Measurements from ENCODE around the gene PDE6A.

DNA sequence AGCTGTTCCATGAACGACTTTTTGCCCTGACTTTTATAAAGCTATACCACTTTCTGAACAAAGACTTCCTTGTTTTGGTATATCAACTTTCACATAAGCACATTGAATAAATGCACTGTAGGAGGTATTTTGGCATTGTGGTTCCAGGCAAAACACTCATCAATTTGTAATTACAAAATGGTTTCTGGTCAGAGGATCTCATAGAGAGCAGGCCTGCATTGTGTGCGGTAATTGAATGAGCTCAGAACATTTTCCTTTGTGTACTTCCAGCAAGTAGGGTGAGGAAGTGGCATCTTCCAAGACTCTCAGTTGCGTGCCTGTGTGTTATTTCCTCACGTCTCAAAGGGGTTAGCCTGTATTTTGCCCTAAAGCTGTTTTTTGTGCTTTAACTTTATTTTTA lies 89.2 kb downstream of the PDE6A start:
- TF ChIP-seq RCOR1 (IDR thresholded peaks at IDR 0.05; ENCODE audit: low read depth, low read length): no peak
- no peak for TF ChIP-seq REST (IDR thresholded peaks at IDR 0.05)
- TF ChIP-seq FOSL2 (IDR thresholded peaks at IDR 0.05): no peak
- no peak for TF ChIP-seq FOSL2 (CRISPR knock-in tag; IDR thresholded peaks at IDR 0.05)
- no peak for TF ChIP-seq CHD4 (IDR thresholded peaks at IDR 0.05; ENCODE audit: borderline replicate concordance)
- TF ChIP-seq, protein P1, sequence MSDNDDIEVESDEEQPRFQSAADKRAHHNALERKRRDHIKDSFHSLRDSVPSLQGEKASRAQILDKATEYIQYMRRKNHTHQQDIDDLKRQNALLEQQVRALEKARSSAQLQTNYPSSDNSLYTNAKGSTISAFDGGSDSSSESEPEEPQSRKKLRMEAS (IDR thresholded peaks at IDR 0.05): no peak
- no peak for TF ChIP-seq CTCF (IDR thresholded peaks at IDR 0.05)
- no peak for TF ChIP-seq POLR2A (IDR thresholded peaks at IDR 0.05; ENCODE audit: low read length)
- TF ChIP-seq ESRRA (IDR thresholded peaks at IDR 0.05; ENCODE audit: borderline replicate concordance, low read length): no peak

Data from A549 (cell line).